Measurements from ENCODE around the gene ANTKMT. TPM values are rescaled to one million over a fixed set of nuclear protein-coding genes. Genes with fewer than 3 reads are reported as not detected.
A peak's percentile ranks its signal among the peaks of the same experiment; 100 is the strongest.
"Not testable (repeated sequence)": the region's sequence is repeated elsewhere in the genome, so short reads cannot be mapped to it uniquely, and the experiment has no call there.

The ANTKMT gene
- total RNA-seq, 6 donors from 2014 or later, result 38.7 to 69.7 (median 55.7) TPM

- no peak for ATAC-seq (ENCODE audit: low FRiP score in 2 of 2)
- H3K27me3 ChIP-seq, result peaks cover 0 to 18% (median 12%) of the 10 kb centered on the region in 4 donors
- no peaks in the 10 kb centered on the region for H3K9me3 ChIP-seq
- H3K4me1 ChIP-seq, result peaks cover 32 to 58% (median 45%) of the 10 kb centered on the region in 4 donors
- H3K27ac ChIP-seq, result peak overlapping the region; percentile 84 to 92 (median 86)
- peaks cover 0 to 18% (median 5%) of the 10 kb centered on the region in 4 donors for H3K36me3 ChIP-seq
- TF ChIP-seq POLR2A (IDR thresholded peaks at IDR 0.05) (no peak), EP300 (IDR thresholded peaks at IDR 0.05) (no peak), POLR2AphosphoS5 (IDR thresholded peaks at IDR 0.05) (no peak)
- TF ChIP-seq, protein P1, sequence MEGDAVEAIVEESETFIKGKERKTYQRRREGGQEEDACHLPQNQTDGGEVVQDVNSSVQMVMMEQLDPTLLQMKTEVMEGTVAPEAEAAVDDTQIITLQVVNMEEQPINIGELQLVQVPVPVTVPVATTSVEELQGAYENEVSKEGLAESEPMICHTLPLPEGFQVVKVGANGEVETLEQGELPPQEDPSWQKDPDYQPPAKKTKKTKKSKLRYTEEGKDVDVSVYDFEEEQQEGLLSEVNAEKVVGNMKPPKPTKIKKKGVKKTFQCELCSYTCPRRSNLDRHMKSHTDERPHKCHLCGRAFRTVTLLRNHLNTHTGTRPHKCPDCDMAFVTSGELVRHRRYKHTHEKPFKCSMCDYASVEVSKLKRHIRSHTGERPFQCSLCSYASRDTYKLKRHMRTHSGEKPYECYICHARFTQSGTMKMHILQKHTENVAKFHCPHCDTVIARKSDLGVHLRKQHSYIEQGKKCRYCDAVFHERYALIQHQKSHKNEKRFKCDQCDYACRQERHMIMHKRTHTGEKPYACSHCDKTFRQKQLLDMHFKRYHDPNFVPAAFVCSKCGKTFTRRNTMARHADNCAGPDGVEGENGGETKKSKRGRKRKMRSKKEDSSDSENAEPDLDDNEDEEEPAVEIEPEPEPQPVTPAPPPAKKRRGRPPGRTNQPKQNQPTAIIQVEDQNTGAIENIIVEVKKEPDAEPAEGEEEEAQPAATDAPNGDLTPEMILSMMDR (IDR thresholded peaks at IDR 0.05), result no peak
- WGBS, 2 donors, result 85 to 88% methylated on average over 11 to 24 of the region's 26 CpGs
- H3K4me3 ChIP-seq, result peak overlapping the region; percentile 76 to 98 (median 79)
- peak in 1 of 2 donors; percentile 68 for DNase-seq
Measured at GRCh38 chr16:689175-689897, 31.6 kb upstream of the ANTKMT start.

DNA sequence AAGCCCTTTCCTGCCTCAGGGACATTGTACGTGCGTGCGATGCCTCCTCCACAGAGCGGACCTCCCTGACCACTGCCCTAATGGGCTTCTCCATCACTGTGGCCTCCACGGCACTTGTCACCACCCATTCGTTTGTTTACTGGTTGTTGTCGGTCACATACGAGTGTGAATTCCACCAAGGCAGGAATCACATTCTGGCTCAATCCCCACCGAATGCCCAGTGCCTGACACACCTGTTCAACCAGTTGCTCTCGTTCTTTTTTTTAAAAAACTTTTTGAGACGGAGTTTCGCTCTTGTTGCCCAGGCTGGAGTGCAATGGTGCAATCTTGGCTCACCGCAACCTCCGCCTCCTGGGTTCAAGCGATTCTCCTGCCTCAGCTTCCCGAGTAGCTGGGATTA, 29.7 kb upstream of the ANTKMT start:
- not testable (repeated sequence) for H3K4me3 ChIP-seq; H3K9me3 ChIP-seq; ATAC-seq (ENCODE audit: low FRiP score in 2 of 2); DNase-seq; H3K27ac ChIP-seq
- Histone ChIP-seq H3K36me3 (peaks cover 0 to 14% (median 5%) of the 10 kb centered on the region in 4 donors), H3K27me3 (peaks cover 0 to 35% (median 25%) of the 10 kb centered on the region in 4 donors), H3K4me1 (peaks cover 36 to 56% (median 47%) of the 10 kb centered on the region in 4 donors)
- WGBS, 2 donors, result 77 to 81% methylated on average over 16 of the region's 16 CpGs

DNA sequence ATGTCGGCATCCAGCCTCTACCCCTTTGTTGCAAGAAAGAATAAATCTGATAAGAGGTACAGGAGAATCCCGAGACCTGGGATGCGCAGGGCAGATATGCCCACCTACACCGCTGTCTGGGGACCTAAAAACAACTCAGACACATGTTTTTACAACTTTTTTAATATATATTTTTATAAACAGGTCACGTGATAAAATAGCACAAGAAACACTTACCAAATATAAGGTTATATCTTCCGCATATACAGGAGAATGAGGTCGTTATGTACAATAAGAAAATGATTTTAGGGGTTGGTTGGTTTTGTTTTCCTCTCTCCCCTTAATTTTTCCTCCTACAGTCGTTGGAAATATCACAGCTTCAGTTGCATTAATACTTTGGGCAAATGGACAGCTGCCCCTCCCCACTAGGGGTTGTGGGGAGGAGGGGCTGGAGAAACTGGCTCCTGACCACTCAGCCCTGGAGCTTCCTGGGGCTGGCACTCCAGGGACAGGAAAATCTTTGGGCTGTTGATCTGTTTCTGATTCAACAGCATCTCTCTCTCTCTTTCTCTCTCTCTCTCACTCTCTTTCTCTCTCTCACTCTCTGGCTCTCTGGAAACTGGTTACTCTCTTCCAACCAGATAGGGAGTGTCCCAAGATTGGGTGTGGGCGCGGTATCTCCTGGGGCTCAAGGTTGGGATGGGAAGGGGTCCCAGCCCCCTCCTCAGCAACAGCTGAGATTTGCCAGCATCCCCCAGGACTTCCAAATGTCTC, 28.4 kb upstream of the ANTKMT start:
- Histone ChIP-seq H3K4me3 (no peak overlapping the region), H3K4me1 (peaks cover 36 to 54% (median 48%) of the 10 kb centered on the region in 4 donors), H3K27me3 (peaks cover 0 to 41% (median 25%) of the 10 kb centered on the region in 4 donors), H3K27ac (no peak overlapping the region), H3K36me3 (peaks cover 0 to under 1% (median 0%) of the 10 kb centered on the region in 4 donors), H3K9me3 (no peaks in the 10 kb centered on the region)
- TF ChIP-seq POLR2A (IDR thresholded peaks at IDR 0.05) (no peak), EP300 (IDR thresholded peaks at IDR 0.05) (no peak), POLR2AphosphoS5 (IDR thresholded peaks at IDR 0.05) (no peak)
- TF ChIP-seq, protein P1 (IDR thresholded peaks at IDR 0.05), result no peak
- WGBS, 2 donors, result 66 to 67% methylated on average over 10 of the region's 10 CpGs
- ATAC-seq (ENCODE audit: low FRiP score in 2 of 2) (no peak), DNase-seq (no peak)

GRCh38 chr16:693364-693763, 27.6 kb upstream of the ANTKMT start:
- no peaks in the 10 kb centered on the region for H3K36me3 ChIP-seq
- H3K9me3 ChIP-seq, result no peaks in the 10 kb centered on the region
- ATAC-seq (ENCODE audit: low FRiP score in 2 of 2) (no peak), DNase-seq (peak in 1 of 2 donors; percentile 77)
- WGBS, 2 donors, result 37 to 47% methylated on average over 12 to 22 of the region's 22 CpGs
- no peak overlapping the region for H3K27ac ChIP-seq
- H3K4me1 ChIP-seq, result peaks cover 36 to 52% (median 47%) of the 10 kb centered on the region in 4 donors
- H3K27me3 ChIP-seq, result peaks cover 0 to 41% (median 25%) of the 10 kb centered on the region in 4 donors
- TF ChIP-seq POLR2A (IDR thresholded peaks at IDR 0.05) (no peak), POLR2AphosphoS5 (IDR thresholded peaks at IDR 0.05) (no peak), EP300 (IDR thresholded peaks at IDR 0.05) (no peak)
- TF ChIP-seq, protein P1 (IDR thresholded peaks at IDR 0.05), result no peak
- no peak overlapping the region for H3K4me3 ChIP-seq

DNA sequence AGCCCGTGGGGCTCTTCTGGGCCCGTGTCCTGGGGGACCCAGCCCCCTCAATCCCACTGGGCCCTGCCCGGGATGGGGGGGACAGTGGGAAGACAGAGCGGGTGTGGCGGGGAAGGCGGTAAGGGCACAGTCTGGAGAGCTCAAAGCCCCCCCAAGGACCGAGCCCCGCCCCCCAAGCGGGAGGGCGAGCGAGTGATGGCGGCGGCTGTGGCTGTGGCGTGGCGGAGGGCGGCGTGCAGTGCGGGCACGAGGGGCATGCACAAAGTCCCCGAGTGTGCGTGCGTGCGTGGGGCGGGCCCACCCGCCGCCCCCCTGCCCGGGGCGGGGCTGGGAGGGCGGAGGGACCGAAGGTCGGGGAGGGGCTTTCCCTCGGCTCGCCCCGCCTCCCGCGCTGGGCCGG, 27.2 kb upstream of the ANTKMT start:
- DNase-seq, result peak in 1 of 2 donors; percentile 76
- Histone ChIP-seq H3K36me3 (no peaks in the 10 kb centered on the region), H3K27me3 (peaks cover 0 to 41% (median 25%) of the 10 kb centered on the region in 4 donors), H3K4me3 (peak overlapping the region in 1 of 4 donors; percentile 47), H3K9me3 (no peaks in the 10 kb centered on the region), H3K4me1 (peaks cover 33 to 48% (median 44%) of the 10 kb centered on the region in 4 donors), H3K27ac (no peak overlapping the region)
- TF ChIP-seq, protein P1 (IDR thresholded peaks at IDR 0.05), result no peak
- no peak for TF ChIP-seq POLR2A (IDR thresholded peaks at IDR 0.05)
- WGBS, 2 donors, result 9 to 24% methylated on average over 10 to 25 of the region's 37 CpGs
- no peak for ATAC-seq (ENCODE audit: low FRiP score in 2 of 2)
